Measurements from ENCODE around the gene TPSG1.

TPSG1 gene

GRCh38 chr16:1180549-1181403 is 44.3 kb downstream of the TPSG1 start:
- no peak for DNase-seq (ENCODE audit: low read depth in 3 of 3, low spot score in 1 of 3)

- no peak for DNase-seq (ENCODE audit: low read depth in 3 of 3, low spot score in 1 of 3)
Observed at GRCh38 chr16:1178295-1178910, 46.7 kb downstream of the TPSG1 start.

GRCh38 chr16:1177750-1178149 is 47.3 kb downstream of the TPSG1 start:
- DNase-seq (ENCODE audit: low read depth in 3 of 3, low spot score in 1 of 3): no peak

GRCh38 chr16:1177053-1177452 is 48.0 kb downstream of the TPSG1 start:
- DNase-seq (ENCODE audit: low read depth in 3 of 3, low spot score in 1 of 3): no peak

GRCh38 chr16:1176280-1176897 is 48.7 kb downstream of the TPSG1 start:
- no peak for DNase-seq (ENCODE audit: low read depth in 3 of 3, low spot score in 1 of 3)

- DNase-seq (ENCODE audit: low read depth in 3 of 3, low spot score in 1 of 3): no peak
Observed at GRCh38 chr16:1175566-1176279, 49.3 kb downstream of the TPSG1 start.

- DNase-seq (ENCODE audit: low read depth in 3 of 3, low spot score in 1 of 3): no peak
Observed at GRCh38 chr16:1174477-1175357, 50.4 kb downstream of the TPSG1 start.

- no peak for DNase-seq (ENCODE audit: low read depth in 3 of 3, low spot score in 1 of 3)
Observed at GRCh38 chr16:1173788-1174451, 51.1 kb downstream of the TPSG1 start.

GRCh38 chr16:1172651-1173050 is 52.4 kb downstream of the TPSG1 start:
- no peak for DNase-seq (ENCODE audit: low read depth in 3 of 3, low spot score in 1 of 3)

GRCh38 chr16:1171854-1172428 is 53.1 kb downstream of the TPSG1 start:
- no peak for DNase-seq (ENCODE audit: low read depth in 3 of 3, low spot score in 1 of 3)
